Measurements from ENCODE around the gene IL13. TPM values are rescaled to one million over a fixed set of nuclear protein-coding genes. Genes with fewer than 3 reads are reported as not detected.

Gene IL13
- total and polyA plus RNA-seq, 2 donors (not counting 3 experiments of a cell fraction or from before 2014, with no cell fraction given) = 0.06 TPM; not detected in 1

DNA sequence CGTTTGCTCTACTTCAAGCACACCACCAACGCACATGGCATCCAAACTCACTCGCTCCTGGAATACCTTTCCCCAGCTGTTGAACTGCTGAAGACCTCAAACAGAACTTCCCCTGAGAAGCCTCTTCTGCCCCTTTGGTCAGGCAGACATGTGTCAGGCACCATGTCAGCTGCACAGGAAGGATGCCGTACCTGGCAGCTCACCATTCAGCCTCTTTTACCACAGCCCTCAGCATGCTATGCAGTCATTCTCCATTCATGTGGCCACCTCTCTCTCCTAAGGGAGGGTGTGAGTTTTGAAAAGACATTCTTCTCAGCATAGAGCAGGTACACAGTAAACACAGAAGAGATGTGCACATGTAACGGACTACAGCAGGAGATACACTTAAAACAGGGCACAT lies 30.0 kb downstream of the IL13 start:
- H3K4me3 ChIP-seq (replicated peaks in 1 of 3; ENCODE audit: insufficient read depth in 1 of 3, low read depth in 1 of 3, low read length in 3 of 3) = no peak overlapping the region
- intact Hi-C loops (cut with micrococcal nuclease) (no loop called here), dilution Hi-C loops (cut with MboI; ENCODE audit: extremely low pct_ligation_motif_present, low sequenced_read_pairs) (no loop called here)
- H3K79me2 ChIP-seq (ENCODE audit: control insufficient read depth, insufficient read depth, low read length) = no peaks in the 10 kb centered on the region
- no peaks in the 10 kb centered on the region for H4K20me1 ChIP-seq (replicated peaks; ENCODE audit: control insufficient read depth, extremely low read depth, insufficient read depth, low read length)
- CTCF ChIA-PET = no interaction called here
- H3K27ac ChIP-seq (ENCODE audit: insufficient read depth, low read depth, low read length) = no peak overlapping the region
- H3K4me2 ChIP-seq (ENCODE audit: insufficient read depth, low read length) = no peak overlapping the region
- no peaks in the 10 kb centered on the region for H3K9me3 ChIP-seq (replicated peaks; ENCODE audit: control insufficient read depth, insufficient read depth, low read length)
- TF ChIP-seq MAX (IDR thresholded peaks at IDR 0.05; ENCODE audit: insufficient read depth, insufficient read length) (no peak), POLR2AphosphoS5 (IDR thresholded peaks at IDR 0.05; ENCODE audit: insufficient read depth, low read depth, low read length) (no peak), POLR2A (IDR thresholded peaks at IDR 0.05; ENCODE audit: low read depth, low read length) (no peak), EZH2 (IDR thresholded peaks at IDR 0.05; ENCODE audit: borderline replicate concordance, low read depth, low read length, severe bottlenecking) (no peak), FOS (IDR thresholded peaks at IDR 0.05; ENCODE audit: borderline replicate concordance, insufficient read depth, low read length) (no peak), JUN (IDR thresholded peaks at IDR 0.05; ENCODE audit: borderline replicate concordance, insufficient read depth, insufficient read length, low read depth) (no peak), MYC (IDR thresholded peaks at IDR 0.05; ENCODE audit: low read depth, low read length) (no peak), GATA2 (IDR thresholded peaks at IDR 0.05; ENCODE audit: insufficient read depth, insufficient read length, low read depth, low read length) (no peak)
- TF ChIP-seq, protein P1, sequence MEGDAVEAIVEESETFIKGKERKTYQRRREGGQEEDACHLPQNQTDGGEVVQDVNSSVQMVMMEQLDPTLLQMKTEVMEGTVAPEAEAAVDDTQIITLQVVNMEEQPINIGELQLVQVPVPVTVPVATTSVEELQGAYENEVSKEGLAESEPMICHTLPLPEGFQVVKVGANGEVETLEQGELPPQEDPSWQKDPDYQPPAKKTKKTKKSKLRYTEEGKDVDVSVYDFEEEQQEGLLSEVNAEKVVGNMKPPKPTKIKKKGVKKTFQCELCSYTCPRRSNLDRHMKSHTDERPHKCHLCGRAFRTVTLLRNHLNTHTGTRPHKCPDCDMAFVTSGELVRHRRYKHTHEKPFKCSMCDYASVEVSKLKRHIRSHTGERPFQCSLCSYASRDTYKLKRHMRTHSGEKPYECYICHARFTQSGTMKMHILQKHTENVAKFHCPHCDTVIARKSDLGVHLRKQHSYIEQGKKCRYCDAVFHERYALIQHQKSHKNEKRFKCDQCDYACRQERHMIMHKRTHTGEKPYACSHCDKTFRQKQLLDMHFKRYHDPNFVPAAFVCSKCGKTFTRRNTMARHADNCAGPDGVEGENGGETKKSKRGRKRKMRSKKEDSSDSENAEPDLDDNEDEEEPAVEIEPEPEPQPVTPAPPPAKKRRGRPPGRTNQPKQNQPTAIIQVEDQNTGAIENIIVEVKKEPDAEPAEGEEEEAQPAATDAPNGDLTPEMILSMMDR (IDR thresholded peaks at IDR 0.05; ENCODE audit: extremely low read depth in 1 of 2, insufficient read depth in 1 of 2, low read depth in 1 of 2, low read length in 2 of 2) = no peak
- H3K9ac ChIP-seq (replicated peaks; ENCODE audit: extremely low read depth, insufficient read depth, low read length) = no peak overlapping the region
- no peaks in the 10 kb centered on the region for H3K36me3 ChIP-seq (ENCODE audit: control insufficient read depth in 2 of 2, extremely low read depth in 1 of 2, insufficient read depth in 2 of 2, low read length in 2 of 2)
- H2AFZ ChIP-seq (ENCODE audit: low read depth, low read length) = no peak overlapping the region
- FAIRE-seq (no peak), DNase-seq (ENCODE audit: low read depth, low spot score) (no peak)
- no peaks in the 10 kb centered on the region for H3K4me1 ChIP-seq (ENCODE audit: control insufficient read depth, extremely low read depth, insufficient read depth, low read length)
- no peaks in the 10 kb centered on the region for H3K9me1 ChIP-seq (replicated peaks; ENCODE audit: control insufficient read depth, extremely low read depth, insufficient read depth, low read length)
- no TSS peak for BruUV-seq (replicated peaks)
- POLR2A ChIA-PET = no interaction called here
- H3K27me3 ChIP-seq (ENCODE audit: control insufficient read depth in 2 of 2, insufficient read depth in 2 of 2, low read length in 2 of 2) = no peaks in the 10 kb centered on the region
